GM12891 (cell line): ENCODE measurements around the gene GON4L.
"Not testable (repeated sequence)": the region's sequence is repeated elsewhere in the genome, so short reads cannot be mapped to it uniquely, and the experiment has no call there.

Source experiments
- DNase-seq: peaks from one replicate; pipeline ENCODE4 v3.0.0; 2011; ENCODE audit warnings: low spot score; ENCODE audit not compliant: insufficient read length
- FAIRE-seq: peaks from 2 replicates; lab custom pipeline; 2011; peaks lifted over from hg19 to GRCh38; lab: Jason Lieb, UNC
- PAX5 ChIP-seq: IDR thresholded peaks from 2 replicates; pipeline ENCODE4 v1.6.1; 2011; ENCODE audit warnings: low read length, moderate library complexity, mild to moderate bottlenecking; ENCODE audit not compliant: insufficient read depth, severe bottlenecking
- POLR2A ChIP-seq: IDR thresholded peaks from 2 replicates; pipeline ENCODE4 v1.6.1; 2011; ENCODE audit warnings: low read depth, low read length, control low read depth
- POLR2AphosphoS5 ChIP-seq: IDR thresholded peaks from 2 replicates; pipeline ENCODE4 v1.6.1; 2011; ENCODE audit warnings: low read depth, low read length, control low read depth
- POU2F2 ChIP-seq: IDR thresholded peaks from 2 replicates; pipeline ENCODE4 v1.6.1; 2011; ENCODE audit warnings: low read depth, mild to moderate bottlenecking, control low read depth, low read length, moderate library complexity
- SPI1 ChIP-seq: IDR thresholded peaks from 2 replicates; pipeline ENCODE4 v1.6.1; 2011; ENCODE audit warnings: low read depth, low read length, control low read depth
- TAF1 ChIP-seq: IDR thresholded peaks from 2 replicates; pipeline ENCODE4 v1.6.1; 2011; ENCODE audit warnings: low read depth, low read length, control low read depth

Gene GON4L

DNA sequence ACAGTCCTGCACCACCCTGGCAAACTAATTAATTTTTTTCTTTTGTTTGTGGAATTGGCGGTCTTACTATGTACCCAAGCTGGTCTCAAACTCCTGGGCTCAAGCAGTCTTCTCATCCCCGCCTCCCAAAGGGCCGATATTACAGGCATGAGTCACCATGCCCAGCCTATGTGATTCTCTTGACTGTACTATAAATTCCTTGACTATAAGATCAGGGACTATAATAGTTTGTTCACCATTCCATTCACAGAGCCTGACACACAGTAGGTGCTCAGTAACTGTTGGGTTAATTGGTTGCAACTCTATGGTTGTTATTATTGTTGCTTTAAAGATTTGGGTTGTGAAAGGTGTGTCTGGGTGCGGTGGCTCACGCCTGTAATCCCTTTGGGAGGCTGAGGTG is 150.9 kb downstream of the GON4L start:
- DNase-seq = no peak
- no peak for FAIRE-seq
- TF ChIP-seq POLR2A = no peak
- TF ChIP-seq POU2F2 = no peak
- no peak for TF ChIP-seq SPI1
- no peak for TF ChIP-seq POLR2AphosphoS5
- TF ChIP-seq PAX5 = no peak
- TF ChIP-seq TAF1 = no peak

DNA sequence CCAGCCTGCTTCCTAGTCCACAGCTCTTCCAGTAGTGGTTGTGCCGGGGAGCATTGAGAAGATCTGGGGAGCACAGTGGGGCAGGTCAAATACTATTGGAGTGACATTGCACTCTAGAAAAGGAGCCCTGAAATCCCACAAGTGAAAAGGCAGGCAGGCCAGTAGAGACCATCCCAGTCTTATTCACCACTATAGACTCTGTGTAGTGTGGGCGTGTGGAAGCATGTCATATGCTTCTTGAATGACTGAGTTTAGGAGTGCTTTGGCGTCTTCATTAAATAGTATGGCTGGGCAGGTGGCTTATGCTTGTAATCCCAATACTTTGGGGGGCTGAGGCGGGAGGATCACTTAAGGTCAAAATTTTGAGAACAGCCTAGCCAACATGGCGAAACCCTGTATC is 152.6 kb downstream of the GON4L start:
- FAIRE-seq = not testable (repeated sequence)

GRCh38 chr1:155703216-155703615 is 153.8 kb downstream of the GON4L start:
- TF ChIP-seq POLR2A = no peak
- no peak for TF ChIP-seq POLR2AphosphoS5
- no peak for TF ChIP-seq SPI1
- TF ChIP-seq PAX5 = no peak
- no peak for TF ChIP-seq TAF1
- no peak for TF ChIP-seq POU2F2
- no peak for FAIRE-seq
- DNase-seq = no peak

More for the DNA sequence above, 152.6 kb downstream of the GON4L start:
- not testable (repeated sequence) for DNase-seq

GRCh38 chr1:155701675-155702074 is 155.3 kb downstream of the GON4L start:
- DNase-seq, FAIRE-seq: not testable (repeated sequence)
